CD8-positive, alpha-beta memory T cell (primary cell): ENCODE results near the gene NAT14. TPM values are rescaled to one million over a fixed set of nuclear protein-coding genes. Genes with fewer than 3 reads are reported as not detected.

Experiments used
- CTCF ChIA-PET: fragments of 350-600 bp; sonication (Branson Sonifier 250); formaldehyde crosslinking; loops from one replicate; lab custom pipeline; 2021; ENCODE audit warnings: antibody characterized with exemption; lab: Charles Lee
- POLR2A ChIA-PET: fragments of 350-600 bp; sonication (Branson Sonifier 250); formaldehyde crosslinking; loops from one replicate; lab custom pipeline; 2021; ENCODE audit warnings: antibody characterized with exemption; lab: Charles Lee
- DNase-seq, 5 donors: peaks; one replicate each; pipeline versions ENCODE4 v3.0.0 to v3.0.0-alpha.2; 2020 to 2022; ENCODE audit warnings: mixed read lengths in 1 of 5
- H3K27ac ChIP-seq: one replicate; pipeline ENCODE4 v1.7.0; 2013; ENCODE audit warnings: low read depth, mild to moderate bottlenecking, low read length, moderate library complexity
- H3K27me3 ChIP-seq: 2 replicates; pipeline ENCODE4 v1.7.0; 2013; ENCODE audit warnings: low read length, mild to moderate bottlenecking; ENCODE audit not compliant: insufficient read depth, poor library complexity, severe bottlenecking
- H3K36me3 ChIP-seq: 2 replicates; pipeline ENCODE4 v1.7.0; 2013; ENCODE audit warnings: mild to moderate bottlenecking, low read length, moderate library complexity; ENCODE audit not compliant: insufficient read depth
- H3K4me1 ChIP-seq: 2 replicates; pipeline ENCODE4 v1.7.0; 2013; ENCODE audit warnings: mild to moderate bottlenecking, low read length, moderate library complexity; ENCODE audit not compliant: insufficient read depth
- H3K4me3 ChIP-seq: 2 replicates; pipeline ENCODE4 v1.7.0; 2013; ENCODE audit warnings: mild to moderate bottlenecking, low read length
- H3K9me3 ChIP-seq: 2 replicates; pipeline ENCODE4 v1.7.0; 2013; ENCODE audit warnings: mild to moderate bottlenecking, low read length
- H3K27ac Mint-ChIP-seq, 8 donors: one replicate each; pipeline ENCODE4 v1.8.0; 2020 to 2021; ENCODE audit warnings: mixed read lengths in 8 of 8, mild to moderate bottlenecking in 6 of 8, inconsistent platforms in 3 of 8, moderate library complexity in 3 of 8
- H3K27me3 Mint-ChIP-seq, 2 donors: one replicate each; pipeline ENCODE4 v1.8.0; 2020 to 2021; ENCODE audit warnings: mixed read lengths in 2 of 2, mild to moderate bottlenecking in 1 of 2, moderate library complexity in 1 of 2
- H3K36me3 Mint-ChIP-seq, 3 donors: one replicate each; pipeline ENCODE4 v1.8.0; 2020 to 2021; ENCODE audit warnings: mixed read lengths in 3 of 3, inconsistent platforms in 1 of 3, mild to moderate bottlenecking in 1 of 3
- H3K4me1 Mint-ChIP-seq, 3 donors: one replicate each; pipeline ENCODE4 v1.8.0; 2020 to 2021; ENCODE audit warnings: mixed read lengths in 3 of 3, inconsistent platforms in 1 of 3, mild to moderate bottlenecking in 1 of 3
- H3K4me3 Mint-ChIP-seq, 7 donors: one replicate each; pipeline ENCODE4 v1.8.0; 2020 to 2021; ENCODE audit warnings: mixed read lengths in 7 of 7, mild to moderate bottlenecking in 6 of 7, moderate library complexity in 4 of 7, inconsistent platforms in 2 of 7
- H3K9me3 Mint-ChIP-seq, 5 donors: one replicate each; pipeline ENCODE4 v1.8.0; 2020 to 2022; ENCODE audit warnings: mixed read lengths in 5 of 5, mild to moderate bottlenecking in 3 of 5, moderate library complexity in 2 of 5, inconsistent platforms in 1 of 5
- polyA plus RNA-seq: library from polyadenylated mRNA; unstranded; fragments of 300-500 nt; fragmentation: Illumina TruSeq; gene quantifications from one replicate; pipeline ENCODE4 v1.2.3, GENCODE V29; 2021
- total RNA-seq, 2 experiments: library from RNA; stranded (reverse); gene quantifications; one replicate each; pipeline ENCODE4 v1.2.3, GENCODE V29; 2021

The NAT14 gene
- total and polyA plus RNA-seq, 3 experiments from 2014 or later: 7.0 to 28.4 (median 27.5) TPM

GRCh38 chr19:55481148-55481793, 3.7 kb upstream of the NAT14 start:
- Mint-ChIP-seq H3K36me3 (peaks cover 0 to 22% (median 0%) of the 10 kb centered on the region in 3 donors), H3K9me3 (no peaks in the 10 kb centered on the region), H3K27me3 (no peaks in the 10 kb centered on the region), H3K4me3 (peak overlapping the region in 1 of 7 donors; percentile 58), H3K27ac (no peak overlapping the region), H3K4me1 (peaks cover 26 to 54% (median 31%) of the 10 kb centered on the region in 3 donors)
- DNase-seq: peak in 1 of 5 donors; percentile 43
- no peaks in the 10 kb centered on the region for H3K27me3 ChIP-seq
- no peak overlapping the region for H3K27ac ChIP-seq
- H3K9me3 ChIP-seq: no peaks in the 10 kb centered on the region
- ChIA-PET POLR2A (no interaction called here), CTCF (no interaction called here)
- H3K36me3 ChIP-seq: no peaks in the 10 kb centered on the region
- H3K4me1 ChIP-seq: peaks cover 22% of the 10 kb centered on the region
- no peak overlapping the region for H3K4me3 ChIP-seq

GRCh38 chr19:55481794-55482155, 3.2 kb upstream of the NAT14 start:
- POLR2A ChIA-PET: no interaction called here
- CTCF ChIA-PET: no interaction called here
- Mint-ChIP-seq H3K27ac (no peak overlapping the region), H3K4me1 (peaks cover 26 to 52% (median 31%) of the 10 kb centered on the region in 3 donors), H3K27me3 (no peaks in the 10 kb centered on the region), H3K36me3 (peaks cover 0 to 21% (median 0%) of the 10 kb centered on the region in 3 donors), H3K9me3 (no peaks in the 10 kb centered on the region), H3K4me3 (no peak overlapping the region)
- DNase-seq: peak in 1 of 5 donors; percentile 32
- Histone ChIP-seq H3K27ac (no peak overlapping the region), H3K4me1 (peaks cover 22% of the 10 kb centered on the region), H3K9me3 (no peaks in the 10 kb centered on the region), H3K27me3 (no peaks in the 10 kb centered on the region), H3K4me3 (no peak overlapping the region), H3K36me3 (no peaks in the 10 kb centered on the region)

- no peaks in the 10 kb centered on the region for H3K27me3 Mint-ChIP-seq
- H3K9me3 ChIP-seq: no peaks in the 10 kb centered on the region
- H3K36me3 Mint-ChIP-seq: peaks cover 0 to 18% (median 0%) of the 10 kb centered on the region in 3 donors
- H3K4me3 Mint-ChIP-seq: no peak overlapping the region
- H3K36me3 ChIP-seq: no peaks in the 10 kb centered on the region
- no peaks in the 10 kb centered on the region for H3K9me3 Mint-ChIP-seq
- no peak overlapping the region for H3K4me3 ChIP-seq
- no peak for DNase-seq
- ChIA-PET POLR2A (no interaction called here), CTCF (interaction anchor here (1.4 to 6.4 kb wide), 2 partner anchors 15 to 22 kb away, joined by 4 to 34 read pairs; no protein-coding TSS in a partner anchor)
- H3K4me1 ChIP-seq: peaks cover 19% of the 10 kb centered on the region
- no peaks in the 10 kb centered on the region for H3K27me3 ChIP-seq
- H3K4me1 Mint-ChIP-seq: peaks cover 23 to 52% (median 26%) of the 10 kb centered on the region in 3 donors
- H3K27ac ChIP-seq: no peak overlapping the region
- H3K27ac Mint-ChIP-seq: no peak overlapping the region
These were observed 2.6 kb upstream of the NAT14 start for GRCh38 chr19:55482156-55482961.

- peaks cover 18 to 48% (median 21%) of the 10 kb centered on the region in 3 donors for H3K4me1 Mint-ChIP-seq
- no peak for DNase-seq
- no peak overlapping the region for H3K27ac ChIP-seq
- H3K4me1 ChIP-seq: peaks cover 12% of the 10 kb centered on the region
- CTCF ChIA-PET: interaction anchor here (1.4 to 6.4 kb wide), 2 partner anchors 15 to 21 kb away, joined by 4 to 34 read pairs; no protein-coding TSS in a partner anchor
- POLR2A ChIA-PET: interaction anchor here (0.5 kb wide), 1 partner anchor 151 kb away, joined by 3 read pairs; no protein-coding TSS in a partner anchor
- H3K27ac Mint-ChIP-seq: no peak overlapping the region
- no peaks in the 10 kb centered on the region for H3K9me3 ChIP-seq
- no peak overlapping the region for H3K4me3 ChIP-seq
- H3K9me3 Mint-ChIP-seq: no peaks in the 10 kb centered on the region
- no peaks in the 10 kb centered on the region for H3K27me3 Mint-ChIP-seq
- no peaks in the 10 kb centered on the region for H3K36me3 ChIP-seq
- H3K27me3 ChIP-seq: no peaks in the 10 kb centered on the region
- H3K36me3 Mint-ChIP-seq: peaks cover 0 to 18% (median 0%) of the 10 kb centered on the region in 3 donors
- H3K4me3 Mint-ChIP-seq: peak overlapping the region in 1 of 7 donors; percentile 37
These were observed 1.9 kb upstream of the NAT14 start for GRCh38 chr19:55482967-55483705.

GRCh38 chr19:55483706-55484592, 1.0 kb upstream of the NAT14 start:
- H3K9me3 ChIP-seq: no peaks in the 10 kb centered on the region
- Mint-ChIP-seq H3K27me3 (no peaks in the 10 kb centered on the region), H3K4me3 (peak overlapping the region; percentile 3 to 88 (median 58)), H3K36me3 (peaks cover 0 to 16% (median 0%) of the 10 kb centered on the region in 3 donors), H3K4me1 (peaks cover 12 to 40% (median 12%) of the 10 kb centered on the region in 3 donors), H3K9me3 (no peaks in the 10 kb centered on the region), H3K27ac (peak overlapping the region in 3 of 8 donors; percentile 14 to 63 (median 37))
- ChIA-PET CTCF (interaction anchor here (0.8 to 6.4 kb wide), 4 partner anchors 8 to 343 kb away, joined by 3 to 34 read pairs (median 7); partner anchors contain the start of gene ZNF628), POLR2A (interaction anchor here (0.5 to 1.9 kb wide), 3 partner anchors 8 to 150 kb away, joined by 3 to 14 read pairs (median 6); partner anchors contain the start of genes UBE2S and ZNF628)
- peaks cover 10% of the 10 kb centered on the region for H3K4me1 ChIP-seq
- DNase-seq: no peak
- H3K36me3 ChIP-seq: no peaks in the 10 kb centered on the region
- H3K4me3 ChIP-seq: peak overlapping the region; percentile 64
- no peak overlapping the region for H3K27ac ChIP-seq
- H3K27me3 ChIP-seq: no peaks in the 10 kb centered on the region

GRCh38 chr19:55485439-55486011, 537 bp downstream of the NAT14 start:
- peaks cover 0 to 10% (median 0%) of the 10 kb centered on the region in 3 donors for H3K36me3 Mint-ChIP-seq

More at GRCh38 chr19:55485439-55486011, 537 bp downstream of the NAT14 start:
- Mint-ChIP-seq H3K27me3 (no peaks in the 10 kb centered on the region), H3K9me3 (no peaks in the 10 kb centered on the region), H3K4me1 (peaks cover 5 to 27% (median 11%) of the 10 kb centered on the region in 3 donors), H3K27ac (peak overlapping the region; percentile 77 to 98 (median 90)), H3K4me3 (peak overlapping the region; percentile 73 to 88 (median 77))
- peak in 1 of 5 donors; percentile 39 for DNase-seq
- peak overlapping the region; percentile 64 for H3K4me3 ChIP-seq
- H3K27me3 ChIP-seq: no peaks in the 10 kb centered on the region
- no peaks in the 10 kb centered on the region for H3K36me3 ChIP-seq
- H3K27ac ChIP-seq: peak overlapping the region; percentile 61
- peaks cover 10% of the 10 kb centered on the region for H3K4me1 ChIP-seq
- CTCF ChIA-PET: interaction anchor here (0.8 to 6.4 kb wide), 3 partner anchors 10 to 147 kb away, joined by 4 to 34 read pairs (median 10); partner anchors contain the start of gene ZNF628
- no peaks in the 10 kb centered on the region for H3K9me3 ChIP-seq
- POLR2A ChIA-PET: interaction anchor here (0.6 to 1.9 kb wide), 5 partner anchors 9 to 226 kb away, joined by 3 to 14 read pairs (median 6); partner anchors contain the start of genes ISOC2, PPP6R1, UBE2S and ZNF628
